GM18498 (cell line): ENCODE measurements around the gene KIAA0040.
A peak's percentile ranks its signal among the peaks of the same experiment; 100 is the strongest.

Experiments used
- ATAC-seq: cut with Tn5 transposase; IDR thresholded peaks from one replicate; pipeline ENCODE4 v1.9.1; 2021; ENCODE audit warnings: mild to moderate bottlenecking, moderate library complexity; ENCODE audit not compliant: unreplicated experiment

The KIAA0040 gene

GRCh38 chr1:175192630-175193526, at the start of gene KIAA0040:
Gene KIAA0040 (minus strand): TSS chr1:175192776. CDS start chr1:175161013, 31,763 bp downstream.
- peak; percentile 62 for ATAC-seq

- peak; percentile 77 for ATAC-seq
These were observed 44.8 kb upstream of the KIAA0040 start for GRCh38 chr1:175237389-175237788.

- no peak for ATAC-seq
These were observed 42.1 kb upstream of the KIAA0040 start for GRCh38 chr1:175234639-175235038.

- no peak for ATAC-seq
These were observed 39.8 kb upstream of the KIAA0040 start for GRCh38 chr1:175232335-175232734.

- ATAC-seq, result peak; percentile 37
These were observed 33.2 kb upstream of the KIAA0040 start for GRCh38 chr1:175225805-175226129.

GRCh38 chr1:175222296-175222938, 29.8 kb upstream of the KIAA0040 start:
- no peak for ATAC-seq

- no peak for ATAC-seq
These were observed 29.1 kb upstream of the KIAA0040 start for GRCh38 chr1:175221557-175222175.

- no peak for ATAC-seq
These were observed 28.4 kb upstream of the KIAA0040 start for GRCh38 chr1:175220853-175221556.

GRCh38 chr1:175219774-175220173, 27.2 kb upstream of the KIAA0040 start:
- no peak for ATAC-seq

- ATAC-seq, result no peak
These were observed 26.3 kb upstream of the KIAA0040 start for GRCh38 chr1:175218786-175219434.

GRCh38 chr1:175217721-175218531, 25.4 kb upstream of the KIAA0040 start:
- ATAC-seq, result no peak

- no peak for ATAC-seq
These were observed 23.9 kb upstream of the KIAA0040 start for GRCh38 chr1:175216444-175216843.

GRCh38 chr1:175211656-175212055, 19.1 kb upstream of the KIAA0040 start:
- ATAC-seq, result no peak

- no peak for ATAC-seq
These were observed 18.2 kb upstream of the KIAA0040 start for GRCh38 chr1:175210744-175211143.

GRCh38 chr1:175209493-175209921, 16.9 kb upstream of the KIAA0040 start:
- peak; percentile 44 for ATAC-seq

- peak; percentile 84 for ATAC-seq
These were observed 16.4 kb upstream of the KIAA0040 start for GRCh38 chr1:175208773-175209492.

- no peak for ATAC-seq
These were observed 15.4 kb upstream of the KIAA0040 start for GRCh38 chr1:175207971-175208370.

GRCh38 chr1:175206687-175207086, 14.1 kb upstream of the KIAA0040 start:
- no peak for ATAC-seq

GRCh38 chr1:175204330-175204729, 11.8 kb upstream of the KIAA0040 start:
- peak; percentile 80 for ATAC-seq
